HG02610 (cell line): ENCODE measurements around the gene SPTY2D1.

Source experiments
- ATAC-seq: cut with Tn5 transposase; IDR thresholded peaks from one replicate; pipeline ENCODE4 v1.9.1; 2021; ENCODE audit warnings: mild to moderate bottlenecking, moderate library complexity; ENCODE audit not compliant: unreplicated experiment

Gene SPTY2D1

DNA sequence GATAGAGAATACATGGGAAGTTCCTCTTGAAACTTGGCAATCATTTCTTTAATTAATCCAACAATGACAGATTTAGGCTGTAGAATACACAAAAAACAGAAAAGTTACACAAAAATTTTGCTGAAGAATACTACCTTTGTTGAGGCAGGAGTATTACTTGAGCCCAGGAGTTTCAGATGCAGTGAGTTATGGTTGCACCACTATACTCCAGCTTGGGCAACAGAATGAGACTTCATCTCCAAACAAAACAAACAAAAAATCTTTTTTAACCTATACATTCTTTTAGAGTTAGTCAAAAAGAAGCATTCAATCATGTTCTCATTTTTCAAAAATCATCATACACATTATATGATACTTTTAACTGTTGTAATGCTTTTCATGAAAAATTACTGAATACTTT lies 67.7 kb downstream of the SPTY2D1 start:
- ATAC-seq, result no peak

DNA sequence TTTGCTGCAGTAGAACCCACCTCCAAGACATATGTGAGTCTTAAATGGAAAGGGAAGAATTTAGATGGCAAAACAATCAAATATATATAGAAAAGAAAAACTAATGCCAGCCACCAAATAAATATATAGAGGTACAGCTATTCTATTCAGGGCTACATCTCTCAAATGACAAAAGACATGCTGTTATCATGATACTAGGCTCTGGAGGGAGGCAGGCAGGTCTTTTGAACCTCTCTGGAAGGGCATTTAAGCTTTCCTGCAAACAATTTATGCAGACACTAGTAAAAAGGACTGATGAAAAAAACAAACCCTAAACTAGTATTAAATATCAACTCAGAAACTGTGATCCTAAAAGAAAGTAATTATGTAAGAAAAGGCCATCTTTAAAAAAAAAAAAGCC lies 70.0 kb downstream of the SPTY2D1 start:
- ATAC-seq, result no peak

DNA sequence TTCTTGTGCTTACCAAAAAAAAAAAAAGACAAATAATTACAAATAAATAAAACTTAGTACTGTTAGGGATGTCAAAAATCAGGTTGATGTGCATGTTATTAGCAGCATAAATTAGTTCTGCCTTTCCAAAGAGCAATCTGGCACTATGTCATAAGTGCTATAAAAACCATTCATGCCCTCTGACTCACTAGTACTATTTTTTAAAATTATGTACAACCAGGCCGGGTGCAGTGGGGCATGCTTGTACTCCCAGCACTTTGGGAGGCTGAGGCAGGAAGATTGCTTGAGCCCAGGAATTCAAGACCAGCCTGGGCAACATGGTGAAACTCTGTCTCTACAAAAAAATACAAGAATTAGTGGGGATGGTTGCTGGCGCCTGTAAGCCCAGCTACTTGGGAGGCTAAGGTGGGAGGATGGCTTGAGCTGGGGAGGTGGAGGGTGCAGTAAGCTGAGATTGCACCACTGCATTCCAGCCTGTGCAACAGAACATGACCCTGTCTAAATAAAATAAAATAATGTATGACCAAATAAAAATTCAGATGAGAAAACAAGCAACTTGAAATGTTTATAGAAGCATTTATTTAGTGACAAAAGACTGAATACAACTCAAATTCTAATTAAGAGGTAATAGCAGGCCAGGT lies 70.9 kb downstream of the SPTY2D1 start:
- ATAC-seq, result no peak
